IPS-NIHi7 (cell line): ENCODE measurements around the gene TCTA.

Experiments
- DNase-seq: peaks from one replicate; pipeline ENCODE4 v3.0.0; 2012; ENCODE audit warnings: mixed read lengths; ENCODE audit errors: extremely low spot score

TCTA gene

DNA sequence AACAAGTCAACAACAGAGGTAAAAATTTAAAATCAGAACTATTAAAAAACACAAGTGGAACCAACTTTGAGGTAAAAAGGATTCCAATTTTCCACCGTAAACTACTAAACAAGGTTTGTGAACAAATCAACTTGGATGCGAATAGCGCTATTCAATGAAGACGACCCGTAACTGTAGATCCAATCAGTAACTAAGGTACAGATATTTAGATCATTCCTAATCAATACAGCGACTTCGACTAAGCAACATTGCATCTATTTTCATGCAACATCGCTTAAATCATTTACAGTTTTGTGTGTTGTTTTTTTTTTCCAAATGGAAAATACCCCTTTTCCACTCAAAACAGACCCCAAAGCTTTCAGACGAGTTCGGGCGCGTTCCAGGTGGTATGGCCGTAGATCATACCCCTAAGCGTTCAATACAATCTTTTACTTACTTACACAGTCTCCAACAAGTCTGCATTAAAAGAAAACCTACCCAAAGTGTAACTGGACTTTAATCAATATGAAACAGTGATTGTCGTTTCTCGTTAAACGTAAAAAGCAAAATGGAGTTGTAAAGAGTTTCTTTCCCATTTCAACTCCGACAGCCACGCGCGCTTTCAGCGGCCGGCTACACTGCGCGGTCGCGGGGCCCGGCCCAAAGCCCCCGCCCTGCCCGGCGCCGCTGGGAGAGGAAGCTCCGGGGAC is 1.2 kb upstream of the TCTA start:
- no peak for DNase-seq

DNA sequence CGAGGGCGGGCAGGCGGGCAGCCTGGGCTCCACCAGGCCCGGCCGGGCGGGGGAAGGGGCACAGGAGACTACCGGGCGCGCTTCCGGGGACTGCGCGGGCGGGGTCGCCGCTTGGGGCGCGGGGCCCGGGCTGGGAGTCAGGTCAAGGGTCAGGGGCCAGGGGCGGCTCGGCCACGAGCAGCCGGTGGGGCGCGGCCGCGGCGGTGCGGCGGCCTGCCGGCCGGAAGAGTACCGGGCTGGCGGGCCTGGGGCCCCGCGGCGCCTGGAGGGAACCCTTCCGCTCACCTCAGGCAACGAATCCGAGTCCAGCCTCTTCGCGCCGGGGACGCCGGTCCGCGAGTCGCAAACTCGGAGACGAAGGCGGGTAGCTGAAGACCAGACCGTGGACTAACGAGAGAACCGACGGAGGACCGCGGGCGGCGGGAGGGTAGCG is 672 bp upstream of the TCTA start:
- peak; percentile 65 for DNase-seq

GRCh38 chr3:49412632-49413337 is 562 bp downstream of the TCTA start:
- no peak for DNase-seq

GRCh38 chr3:49413338-49413734 is 1.1 kb downstream of the TCTA start:
- DNase-seq: no peak

DNA sequence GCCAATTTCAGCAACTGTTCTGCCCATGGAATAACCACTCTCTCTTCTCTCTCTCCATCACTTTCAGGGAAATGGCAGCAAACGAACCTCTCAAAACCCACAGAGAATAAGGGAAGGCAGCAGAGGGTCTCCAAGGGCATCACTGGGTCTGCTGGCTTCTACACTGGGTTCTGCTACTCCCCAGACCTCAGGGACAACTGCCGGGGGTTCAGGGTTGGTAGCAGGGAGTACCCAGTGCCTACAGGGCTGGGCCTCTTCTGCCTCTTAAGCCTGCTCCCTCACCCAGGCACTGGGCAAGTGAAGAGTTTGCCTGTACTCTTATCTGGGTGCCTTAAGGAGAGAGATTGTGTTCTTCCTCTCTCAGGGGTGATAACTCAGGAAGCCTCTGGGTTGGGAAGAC is 2.5 kb downstream of the TCTA start:
- DNase-seq: no peak

DNA sequence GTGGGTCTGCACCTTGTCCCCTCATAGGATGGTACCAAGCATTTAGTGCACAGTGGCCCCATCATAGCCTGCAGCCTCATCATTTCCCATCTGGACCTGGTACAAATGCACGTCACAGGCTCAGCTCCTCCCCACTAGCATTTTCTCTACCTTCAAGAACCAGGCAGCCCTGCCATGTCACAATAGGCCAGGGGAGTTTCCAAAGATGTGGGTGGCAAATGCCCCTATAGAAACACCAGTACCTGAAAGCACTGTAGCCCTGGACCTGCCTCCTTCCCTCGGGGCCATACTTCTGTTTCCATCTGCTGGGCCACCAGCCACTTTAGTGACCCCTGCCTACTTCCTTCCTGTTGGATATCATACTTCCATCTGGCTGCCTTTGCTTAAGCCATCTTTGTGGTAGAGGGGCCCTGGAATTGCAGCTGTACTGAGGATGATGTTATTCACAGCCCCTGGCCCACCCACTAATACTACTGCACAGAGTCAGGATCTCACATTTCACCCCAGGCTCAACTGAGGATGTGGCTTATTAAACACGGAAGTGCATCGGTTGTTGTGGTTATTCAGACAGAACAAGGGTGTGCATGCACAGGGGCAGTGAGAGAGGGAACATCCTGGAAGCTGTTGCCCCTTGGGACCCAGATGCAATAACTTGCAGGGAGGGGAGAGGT is 3.8 kb downstream of the TCTA start:
- no peak for DNase-seq

DNA sequence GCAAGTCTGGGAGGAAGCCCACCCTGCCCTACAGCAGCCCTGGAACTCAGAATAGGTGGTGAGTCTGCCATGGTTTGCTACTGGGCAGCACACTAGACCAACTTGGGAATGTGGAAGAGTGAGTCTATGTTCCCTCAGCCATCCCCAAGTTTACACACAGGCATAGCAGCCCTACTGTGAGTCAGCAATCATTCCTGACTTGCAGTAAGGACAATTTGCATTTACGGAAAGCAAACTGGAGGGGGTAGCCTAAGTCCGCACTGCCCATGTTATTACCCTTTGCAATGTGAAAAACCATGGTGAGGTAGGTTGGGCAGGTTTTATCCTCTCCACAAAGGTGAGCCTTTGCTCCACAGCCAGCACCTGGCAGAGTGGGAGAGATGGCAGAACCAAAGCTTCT is 4.6 kb downstream of the TCTA start:
- no peak for DNase-seq

DNA sequence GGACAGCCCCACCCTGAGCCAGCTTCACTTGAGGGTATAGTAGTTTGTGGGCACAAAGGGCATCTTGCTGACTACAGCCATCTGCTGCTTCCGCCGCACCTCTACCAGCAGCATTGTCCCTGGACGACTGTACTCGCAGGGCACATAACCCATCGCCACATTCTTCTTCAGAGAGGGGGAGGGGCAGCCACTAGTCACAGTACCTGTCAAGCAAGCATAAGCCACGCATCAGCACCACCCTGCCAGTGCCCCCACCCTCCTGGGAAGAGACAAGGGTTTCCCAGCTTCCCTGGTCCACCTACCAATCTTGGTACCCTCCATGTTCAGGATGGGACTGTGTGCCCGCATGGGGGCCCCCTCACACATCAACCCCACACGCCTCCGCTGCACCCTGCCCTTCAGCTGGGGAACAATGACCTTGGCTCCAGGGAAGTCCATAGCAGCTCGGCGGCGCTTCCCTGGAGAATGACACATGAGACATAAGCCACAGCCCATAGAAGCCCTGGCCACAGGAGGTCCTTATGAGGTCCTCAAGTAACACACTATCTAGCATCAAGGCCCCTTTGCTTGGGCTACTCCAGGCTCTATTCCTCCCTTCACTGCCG is 5.4 kb downstream of the TCTA start:
- DNase-seq: no peak

GRCh38 chr3:49421890-49422378 is 9.7 kb downstream of the TCTA start:
- DNase-seq: no peak

- DNase-seq: peak; percentile 96
Observed at GRCh38 chr3:49422379-49423248, 10.4 kb downstream of the TCTA start, which contains the start of gene AMT. AMT (minus strand) TSS chr3:49422473; CDS start chr3:49422450, 23 bp downstream.

DNA sequence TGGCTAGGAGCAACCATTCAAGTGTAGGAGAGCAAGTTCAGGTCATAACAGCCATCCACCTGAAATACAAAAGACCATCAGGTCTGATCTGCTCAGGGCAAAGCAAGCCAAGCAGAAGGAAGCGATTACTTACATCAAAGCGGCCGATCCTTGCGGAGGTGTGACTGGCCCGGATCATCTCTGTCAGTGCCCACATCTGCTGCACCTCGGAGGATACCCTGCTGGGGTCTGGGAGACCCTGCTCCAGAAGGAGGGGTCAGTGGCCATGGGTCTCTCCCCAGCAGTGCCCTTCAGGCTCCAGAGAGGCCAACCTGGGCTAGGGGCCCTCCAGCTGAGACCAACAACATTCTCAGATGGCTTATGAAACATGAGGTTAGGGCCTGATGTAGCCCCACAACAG is 12.6 kb downstream of the TCTA start:
- DNase-seq: no peak

DNA sequence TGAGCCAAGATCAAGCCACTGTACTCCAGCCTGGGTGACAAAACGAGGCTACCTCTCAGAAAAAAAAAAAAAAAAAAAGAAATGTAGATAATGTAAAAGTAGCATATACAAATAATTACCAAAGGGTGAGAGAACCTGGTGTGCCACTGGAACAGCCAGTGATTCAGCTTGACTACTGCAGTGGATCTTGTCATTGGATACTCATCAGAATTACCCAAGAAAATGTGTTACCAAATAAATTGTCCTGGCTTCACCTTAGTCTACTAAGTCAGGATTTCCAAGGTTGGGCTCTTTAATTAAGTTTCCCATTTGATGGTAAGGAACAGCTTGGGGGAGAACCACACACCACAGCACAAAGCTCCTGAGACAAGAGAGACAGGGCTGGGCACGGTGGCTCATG is 15.4 kb downstream of the TCTA start:
- no peak for DNase-seq

GRCh38 chr3:49428752-49429080 is 16.5 kb downstream of the TCTA start:
- no peak for DNase-seq

GRCh38 chr3:49434731-49435130 is 22.5 kb downstream of the TCTA start:
- no peak for DNase-seq

DNA sequence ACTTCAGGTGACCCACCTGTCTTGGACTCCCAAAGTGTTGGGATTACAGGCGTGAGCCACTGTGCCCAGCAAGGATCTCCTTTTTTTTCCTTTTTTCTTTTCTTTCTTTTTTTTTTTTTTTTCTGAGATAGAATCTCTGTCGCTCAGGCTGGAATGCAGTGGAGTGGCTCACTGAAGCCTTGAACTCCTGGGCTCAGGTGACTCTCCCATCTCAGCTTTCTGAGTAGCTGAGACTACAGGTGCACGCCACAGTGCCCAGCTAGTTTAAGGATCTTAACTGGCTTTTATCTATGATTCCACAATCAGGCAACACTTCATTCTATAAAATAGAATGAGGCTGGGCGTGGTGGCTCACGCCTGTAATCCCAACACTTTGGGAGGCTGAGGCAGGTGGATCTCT is 33.2 kb downstream of the TCTA start:
- no peak for DNase-seq

- DNase-seq: no peak
Observed at GRCh38 chr3:49453621-49454020, 41.4 kb downstream of the TCTA start.

- DNase-seq: peak; percentile 82
Observed at GRCh38 chr3:49454458-49454857, 42.2 kb downstream of the TCTA start.

GRCh38 chr3:49454898-49455681 is 42.9 kb downstream of the TCTA start:
- peak; percentile 8 for DNase-seq

GRCh38 chr3:49456466-49456865 is 44.2 kb downstream of the TCTA start:
- DNase-seq: no peak

DNA sequence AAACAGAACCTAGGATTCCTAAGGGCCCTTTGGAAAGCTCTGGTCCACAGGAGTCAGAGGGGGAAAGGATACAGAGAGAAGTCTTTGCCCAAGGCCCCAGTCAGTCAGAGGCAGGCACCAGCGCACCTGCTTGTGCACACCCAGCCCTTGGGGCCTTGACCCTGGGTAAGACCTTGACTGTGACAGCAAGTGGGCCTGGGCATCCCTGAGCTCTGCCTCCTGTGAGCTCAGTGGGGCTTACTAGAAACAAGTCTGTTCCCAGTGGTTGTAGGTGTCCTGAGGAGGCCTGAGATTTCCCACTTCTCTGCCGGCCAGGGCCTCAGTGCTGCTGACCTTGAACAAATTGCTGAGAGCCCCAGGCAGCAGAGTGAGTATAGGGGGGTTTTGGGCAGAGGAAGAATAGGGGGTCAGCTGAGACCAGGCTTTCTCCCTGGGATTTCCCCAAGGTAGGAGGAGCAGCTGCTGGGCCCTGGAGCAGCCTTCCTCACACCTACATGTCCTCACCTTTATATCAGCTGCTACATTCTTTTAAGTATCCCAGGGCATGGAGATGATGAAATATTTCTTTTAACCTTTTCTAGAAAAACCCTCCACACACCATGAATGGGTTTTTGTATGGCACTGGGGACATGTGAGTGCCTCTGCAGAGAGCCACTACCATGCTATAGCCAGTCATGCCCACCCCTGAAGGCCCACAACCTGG is 48.1 kb downstream of the TCTA start:
- DNase-seq: no peak
